Stimulated activated CD4-positive, alpha-beta T cell treated with anti-CD3 and anti-CD28 coated beads, Interleukin-12 subunit alpha, Interleukin-12 subunit beta, amount 100 ng/mL, for 24 hours (primary cell): ENCODE results near the gene ACTL7A.
"Not testable (repeated sequence)": the region's sequence is repeated elsewhere in the genome, so short reads cannot be mapped to it uniquely, and the experiment has no call there.

Experiments used
- DNase-seq, 2 experiments: peaks; one replicate each; pipeline ENCODE4 v3.0.0-alpha.2; 2020; ENCODE audit warnings: low read depth in 2 of 2

Gene ACTL7A

DNA sequence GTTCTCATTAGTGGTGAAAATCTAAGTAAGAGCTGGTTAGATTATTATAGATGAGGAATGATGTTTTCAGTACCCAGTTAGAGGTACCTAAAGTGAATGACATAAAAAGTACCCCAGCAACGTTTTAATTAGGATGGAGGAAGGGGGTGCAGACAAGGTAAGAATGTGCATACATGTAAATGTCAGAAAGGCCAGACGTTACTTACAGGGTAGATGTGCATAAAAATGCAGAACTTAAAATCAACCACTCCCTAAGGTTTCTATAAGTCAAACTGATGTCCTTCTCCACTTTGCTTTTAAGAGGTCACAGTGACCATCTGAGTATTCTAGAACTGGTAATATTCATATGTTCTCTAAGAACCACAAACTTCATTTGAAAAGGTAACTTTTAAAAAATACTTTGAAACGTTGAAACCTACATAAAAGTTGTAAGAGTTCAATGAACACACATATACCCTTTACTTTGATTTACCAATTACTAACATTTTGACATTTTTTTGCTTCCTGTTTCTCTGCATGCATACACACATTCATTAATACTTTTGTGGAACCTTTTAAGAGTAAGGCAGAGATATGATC is 18.8 kb downstream of the ACTL7A start:
- no peak for DNase-seq

DNA sequence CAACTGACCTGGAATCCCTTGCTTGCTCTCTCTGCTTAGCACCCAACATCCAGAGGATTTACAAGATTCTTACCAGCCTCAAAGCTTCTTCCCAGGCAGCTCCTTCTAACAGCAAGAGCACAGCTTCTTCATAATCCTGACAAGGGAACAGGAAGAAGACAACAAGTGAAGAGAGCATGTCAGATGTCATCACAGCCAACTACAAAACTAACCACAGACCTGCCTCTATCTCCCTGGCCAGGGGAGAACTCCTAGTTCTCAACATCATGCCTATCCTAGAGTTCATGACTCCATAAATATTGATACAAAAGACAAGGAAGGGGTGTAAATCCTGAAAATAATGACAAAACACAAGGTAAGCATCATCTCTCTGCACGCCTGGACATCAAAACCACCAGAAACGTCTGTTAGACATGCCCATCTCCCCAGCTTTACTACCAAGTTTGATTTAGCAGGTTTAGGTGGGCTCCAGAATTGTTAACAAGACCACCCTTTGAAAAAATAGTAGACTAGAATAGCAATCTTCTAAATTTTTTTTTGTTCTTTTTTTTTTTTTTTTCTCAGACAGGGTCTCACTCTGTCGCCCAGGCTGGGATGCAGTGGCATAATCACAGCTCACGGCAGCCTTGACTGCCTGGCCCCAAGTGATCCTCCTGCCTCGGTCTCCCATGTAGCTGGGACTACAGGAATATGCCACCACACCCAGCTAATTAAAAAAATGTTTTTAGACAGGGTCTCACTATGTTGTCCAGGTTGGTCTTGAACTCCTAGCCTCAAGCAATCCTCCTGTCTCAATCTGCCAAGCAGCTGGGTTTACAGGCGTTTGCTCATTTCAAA is 20.2 kb downstream of the ACTL7A start:
- no peak for DNase-seq

DNA sequence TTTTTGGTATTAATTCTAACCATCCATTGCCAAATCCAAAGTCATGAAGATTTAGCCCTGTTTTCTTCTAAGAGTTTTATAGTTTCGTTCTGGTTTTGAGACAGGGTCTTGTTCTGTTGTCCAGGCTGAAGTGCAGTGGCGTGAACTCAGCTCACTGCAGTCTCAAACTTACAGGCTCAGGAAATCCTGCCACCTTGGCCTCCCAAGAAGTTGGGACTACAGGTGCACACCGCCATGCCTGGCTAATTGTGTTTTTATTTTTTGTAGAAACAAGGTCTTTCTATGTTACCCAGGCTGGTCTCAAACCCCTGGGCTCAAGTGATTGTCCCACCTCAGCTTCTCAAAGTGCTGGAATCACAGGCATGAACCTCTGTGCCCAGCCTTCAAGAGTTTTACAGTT is 21.0 kb downstream of the ACTL7A start:
- DNase-seq, result no peak

DNA sequence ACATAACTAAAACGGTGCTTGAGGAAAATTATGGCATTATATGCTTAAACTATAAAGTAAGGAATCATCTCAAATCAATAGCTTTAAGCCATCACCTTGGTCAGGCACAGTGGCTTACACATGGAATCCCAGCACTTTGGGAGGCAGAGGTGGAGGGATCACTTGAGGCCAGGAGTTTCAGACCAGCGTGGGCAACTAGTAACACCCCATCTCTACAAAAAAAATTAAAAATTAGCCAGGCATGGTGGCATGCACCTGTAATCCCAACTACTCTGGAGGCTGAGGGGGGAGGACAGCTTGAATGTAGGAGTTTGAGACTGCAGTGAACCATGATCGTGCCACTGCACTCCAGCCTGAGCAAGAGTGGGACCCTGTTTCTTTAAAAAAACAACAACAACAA is 22.6 kb downstream of the ACTL7A start:
- DNase-seq, result no peak

DNA sequence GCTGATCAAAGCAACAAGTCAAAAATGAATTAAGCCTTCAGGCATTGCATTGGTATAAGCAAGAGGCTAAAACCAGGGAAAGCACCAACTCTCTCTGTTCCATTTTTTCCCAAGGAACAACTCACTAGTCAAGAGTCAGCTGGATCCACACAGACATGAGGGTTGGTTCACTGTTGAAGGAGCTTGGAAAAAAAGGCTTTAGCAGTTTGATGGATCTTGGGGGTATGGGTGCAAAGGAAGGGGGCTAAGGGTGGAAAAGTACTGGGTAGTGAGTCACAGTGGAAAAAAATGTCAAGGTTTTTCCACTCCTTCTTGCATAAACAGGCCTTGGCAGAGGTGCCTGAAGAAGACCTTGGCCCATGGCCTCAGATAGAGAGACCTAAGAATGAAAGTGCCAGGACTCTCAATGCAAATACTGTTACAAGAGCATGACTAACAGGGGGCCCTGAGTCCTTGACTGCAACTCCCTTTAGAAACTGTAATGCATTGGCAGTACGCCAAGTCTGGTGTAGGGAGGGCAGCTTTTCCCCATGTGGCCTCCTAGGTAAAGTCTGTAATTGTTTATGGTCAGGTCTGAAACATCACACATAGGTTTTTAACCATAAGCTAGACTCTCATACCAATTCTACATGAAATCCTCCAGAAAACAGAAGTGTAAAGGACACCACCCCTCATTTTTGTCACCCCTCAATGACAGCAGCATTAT is 23.7 kb downstream of the ACTL7A start:
- DNase-seq, result peak; percentile 31 to 43

DNA sequence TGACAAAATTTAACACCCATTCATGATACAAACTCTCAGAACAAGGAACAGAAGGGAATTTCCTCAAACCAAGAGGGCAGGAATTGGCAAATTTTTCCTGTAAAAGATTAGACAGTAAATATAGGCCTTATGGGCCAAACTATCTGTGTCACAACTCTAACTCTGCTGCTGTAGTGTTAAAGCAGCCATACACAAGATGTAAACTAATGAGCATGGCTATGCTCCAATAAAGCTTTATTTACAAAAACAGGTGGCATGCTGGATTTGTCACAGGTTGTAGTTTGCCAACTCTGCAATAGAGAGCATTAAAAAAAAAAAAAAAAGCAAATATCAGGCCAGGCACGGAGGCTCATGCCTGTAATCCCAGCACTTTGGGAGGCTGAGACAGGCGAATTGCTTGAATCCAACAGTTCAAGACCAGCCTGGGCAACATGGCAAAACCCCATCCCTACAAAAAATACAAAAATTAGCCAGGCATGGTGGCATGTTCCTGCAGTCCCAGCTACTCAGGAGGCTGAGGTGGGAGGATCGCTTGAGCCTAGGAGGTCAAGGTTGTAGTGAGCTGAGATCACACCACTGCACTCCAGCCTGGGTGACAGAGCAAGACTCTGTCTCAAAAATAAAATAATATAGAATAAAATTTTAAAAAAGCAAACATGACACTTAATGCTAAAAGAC is 24.7 kb downstream of the ACTL7A start:
- DNase-seq, result not testable (repeated sequence)

DNA sequence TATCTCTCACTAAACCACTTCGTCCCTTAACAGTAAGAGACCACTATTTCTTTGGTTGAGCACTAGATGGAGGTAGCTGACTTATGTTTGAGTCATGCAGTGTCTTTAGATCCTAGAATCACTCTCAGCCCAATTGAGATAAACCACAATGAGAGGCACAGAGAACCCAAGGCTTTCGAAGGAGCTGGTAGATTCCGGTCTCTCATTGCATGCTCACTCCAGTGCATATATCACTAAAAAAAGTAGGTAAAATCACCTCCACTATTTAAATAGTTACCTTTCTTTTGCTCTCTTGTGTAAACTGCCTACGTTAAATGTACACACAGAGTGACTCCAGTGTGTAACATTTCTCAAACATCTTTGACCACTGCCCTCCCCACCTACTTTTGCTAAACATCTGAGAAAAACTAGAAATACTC is 27.6 kb downstream of the ACTL7A start:
- no peak for DNase-seq

DNA sequence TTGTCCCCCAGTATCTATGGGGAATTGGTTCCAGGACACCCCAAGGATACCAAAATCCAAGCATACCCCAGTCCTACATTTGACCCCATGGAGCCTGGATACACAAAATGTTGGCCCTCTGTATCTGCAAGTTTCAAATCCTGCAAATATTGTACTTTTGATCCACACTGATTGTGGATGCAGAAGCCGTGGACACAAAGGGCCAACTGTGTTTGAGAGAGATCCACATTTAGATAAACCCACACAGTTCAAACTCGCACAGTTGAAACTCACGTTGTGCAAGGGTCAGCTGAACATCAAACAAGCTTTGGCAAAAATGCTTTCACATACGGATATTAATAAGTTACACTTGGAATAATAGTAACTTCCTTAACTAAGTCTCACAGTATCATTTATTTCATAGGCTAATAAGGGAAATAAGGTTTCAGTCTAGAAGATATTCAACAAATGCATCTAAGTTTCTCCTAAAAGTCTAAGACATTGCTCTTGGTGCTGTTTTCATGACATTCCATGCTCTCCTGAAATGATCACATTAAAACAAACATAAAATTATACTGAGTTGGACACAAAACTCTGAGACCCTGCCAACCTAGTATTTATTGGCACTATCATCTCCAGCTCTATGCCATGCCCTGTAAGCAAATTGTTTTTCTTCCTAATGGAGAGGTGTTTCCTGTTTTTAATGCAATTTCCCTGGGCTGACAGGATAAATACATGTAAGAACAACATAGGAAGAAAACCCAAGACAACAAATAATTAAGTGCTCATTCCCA is 32.3 kb downstream of the ACTL7A start:
- DNase-seq, result no peak

DNA sequence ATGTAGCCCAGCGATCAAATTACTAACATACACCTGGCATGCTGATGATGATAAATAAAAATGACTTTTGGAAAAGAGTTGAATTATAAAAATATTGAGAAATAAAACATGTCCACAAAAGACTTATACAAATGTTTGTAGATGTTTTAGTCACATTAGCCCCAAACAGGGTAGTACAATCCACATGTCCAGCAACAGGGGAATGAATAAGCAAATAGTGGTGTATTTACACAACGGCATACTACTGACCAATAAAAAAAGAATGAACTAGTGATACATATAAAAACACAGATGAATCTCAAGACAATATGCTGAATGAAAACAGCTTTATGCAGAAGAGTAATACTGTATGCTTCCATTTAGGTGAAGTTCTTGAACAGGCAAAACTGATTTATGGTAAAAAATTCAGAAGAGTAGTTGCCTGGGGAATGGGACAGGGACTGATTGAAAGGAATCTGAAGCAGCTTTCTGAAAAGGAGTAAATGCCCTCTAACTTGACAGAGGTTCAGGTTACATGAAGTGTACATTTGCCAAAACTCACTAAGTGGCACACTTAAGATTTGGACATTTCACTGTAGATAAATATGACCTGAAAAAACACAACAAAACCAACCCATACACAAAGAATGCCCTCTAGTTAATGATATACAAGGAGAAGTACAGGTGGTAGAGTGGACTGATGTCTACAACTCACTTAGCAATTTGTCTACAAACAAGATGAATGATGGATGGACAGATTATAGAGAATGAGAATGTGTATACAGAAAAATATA is 35.4 kb downstream of the ACTL7A start:
- DNase-seq, result no peak

DNA sequence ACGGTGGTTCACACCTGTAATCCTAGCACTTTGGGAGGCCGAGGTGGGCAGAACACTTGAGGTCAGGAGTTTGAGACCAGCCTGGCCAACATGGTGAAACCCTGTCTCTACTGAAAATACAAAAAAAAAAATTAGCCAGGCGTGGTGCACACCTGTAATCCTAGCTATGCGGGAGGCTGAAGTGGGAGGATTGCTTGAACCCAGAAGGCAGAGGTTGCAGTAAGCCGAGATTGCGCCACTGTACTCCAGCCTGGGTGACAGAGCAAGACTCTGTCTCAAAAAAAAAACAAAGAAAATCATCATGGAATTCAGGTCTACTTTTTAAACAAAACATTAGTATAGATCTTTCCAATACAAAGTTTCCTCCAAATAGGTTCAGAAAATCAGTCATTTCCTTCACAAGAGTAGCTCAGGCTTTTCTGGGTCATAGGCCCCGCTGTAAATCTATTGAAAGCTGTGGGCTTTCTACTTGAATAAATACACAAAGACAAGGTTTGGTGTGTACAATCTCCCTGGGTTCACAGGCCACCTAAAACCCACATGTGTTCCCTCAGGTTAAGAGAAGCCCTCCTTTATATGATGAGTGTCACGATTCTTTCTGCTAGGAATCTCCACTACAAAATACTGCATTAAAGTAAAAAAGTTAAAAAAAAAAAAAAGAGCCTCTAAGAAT is 37.1 kb downstream of the ACTL7A start:
- DNase-seq, result not testable (repeated sequence)

DNA sequence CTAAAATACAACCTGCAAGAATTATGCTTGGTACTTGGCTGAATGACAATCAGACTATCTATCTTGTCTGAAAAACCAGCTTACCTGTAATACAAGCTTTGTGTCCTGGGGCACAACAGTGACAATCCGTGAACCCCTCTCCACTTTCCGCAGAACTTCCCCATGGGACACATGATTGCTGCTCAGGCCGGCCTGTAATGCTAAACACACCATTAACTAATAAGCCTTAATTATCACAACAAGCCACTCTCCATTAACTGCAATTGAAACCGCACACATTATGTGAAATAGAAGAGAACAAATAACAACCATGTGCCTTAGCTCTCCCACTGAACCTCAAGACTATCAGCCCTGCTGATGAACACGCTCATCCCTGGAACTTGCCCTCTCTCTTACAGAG is 38.1 kb downstream of the ACTL7A start:
- DNase-seq, result no peak

DNA sequence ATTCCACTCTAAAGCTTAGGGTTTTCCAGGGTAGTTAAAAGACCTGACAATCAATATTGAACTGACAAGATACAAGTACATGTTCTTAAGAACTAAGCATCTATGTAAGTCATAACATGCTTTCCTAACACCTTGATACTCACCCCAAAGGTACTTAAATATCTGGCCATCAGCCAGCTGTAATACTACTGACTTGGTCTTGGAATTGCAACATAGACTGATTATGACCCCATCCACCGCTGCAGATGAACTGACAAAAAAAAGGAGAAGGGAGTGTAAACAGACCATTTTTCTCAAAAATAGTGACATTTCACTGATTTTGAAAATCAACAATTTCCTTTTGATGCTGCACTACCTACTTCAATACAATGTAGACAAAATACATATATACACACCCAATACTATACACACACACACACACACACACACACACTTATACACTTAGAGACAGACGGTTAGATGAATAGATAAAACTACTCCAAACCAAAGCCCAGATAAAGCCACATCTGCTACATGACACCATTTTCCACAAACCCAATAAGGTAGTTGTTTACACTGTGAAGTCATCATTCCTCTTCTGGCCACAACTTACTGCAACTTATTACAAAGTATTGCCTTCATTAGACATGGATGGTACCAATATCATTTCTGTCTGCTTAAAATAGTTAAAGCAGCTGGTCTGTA is 41.5 kb downstream of the ACTL7A start:
- DNase-seq, result no peak

DNA sequence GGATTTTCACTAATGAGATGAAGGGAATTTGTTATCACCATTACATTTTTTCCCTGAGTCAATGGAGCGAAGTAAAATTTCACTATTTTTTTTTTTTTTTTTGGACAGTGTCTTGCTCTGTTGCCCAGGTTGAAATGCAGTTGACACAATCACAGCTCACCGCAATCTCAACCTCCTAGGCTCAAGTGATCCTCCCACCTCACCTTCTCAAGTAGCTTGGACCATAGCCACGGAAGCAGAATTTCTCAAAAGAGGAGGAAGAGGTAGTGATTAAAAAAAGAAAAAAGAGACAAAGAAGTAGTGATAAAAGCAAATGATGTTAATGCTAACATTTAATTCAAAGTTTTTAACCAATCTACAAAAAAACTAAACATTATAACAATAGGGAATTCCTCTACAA is 42.1 kb downstream of the ACTL7A start:
- DNase-seq, result no peak

DNA sequence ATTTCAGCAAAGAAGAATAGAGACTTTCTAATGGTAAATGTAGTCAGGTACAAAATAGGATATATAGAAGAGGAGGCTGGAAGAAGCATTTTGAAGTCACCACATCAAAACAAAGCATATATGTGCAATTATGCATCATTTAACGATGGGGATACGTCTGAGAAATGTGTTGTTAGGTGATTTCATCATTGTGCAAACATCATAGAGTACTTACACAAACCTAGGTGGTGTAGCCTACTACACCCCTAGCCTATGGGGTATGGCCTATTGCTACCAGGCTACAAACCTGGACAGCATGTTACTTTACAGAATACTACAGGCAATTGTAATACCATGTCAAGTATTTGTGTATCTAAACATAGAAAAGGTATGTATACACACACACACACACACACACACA is 43.4 kb downstream of the ACTL7A start:
- no peak for DNase-seq

DNA sequence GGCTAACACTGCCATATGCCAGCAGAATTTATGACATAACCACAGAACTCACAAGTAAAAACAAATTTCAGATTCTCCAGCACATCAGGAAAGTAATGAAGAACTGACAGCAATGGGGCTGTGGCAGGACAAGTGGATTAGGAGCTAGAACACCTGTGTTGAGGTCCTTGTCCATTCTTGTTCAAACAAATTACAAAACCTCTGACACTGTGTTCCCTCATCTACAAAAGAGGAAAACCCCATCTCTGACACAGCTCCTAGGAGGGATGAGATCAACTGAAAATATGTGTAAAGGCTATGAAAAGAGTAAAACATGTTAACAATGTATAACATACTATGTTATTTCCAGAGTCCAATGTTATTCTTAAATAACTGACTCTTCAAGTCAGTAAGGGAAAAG is 48.3 kb downstream of the ACTL7A start:
- DNase-seq, result no peak

DNA sequence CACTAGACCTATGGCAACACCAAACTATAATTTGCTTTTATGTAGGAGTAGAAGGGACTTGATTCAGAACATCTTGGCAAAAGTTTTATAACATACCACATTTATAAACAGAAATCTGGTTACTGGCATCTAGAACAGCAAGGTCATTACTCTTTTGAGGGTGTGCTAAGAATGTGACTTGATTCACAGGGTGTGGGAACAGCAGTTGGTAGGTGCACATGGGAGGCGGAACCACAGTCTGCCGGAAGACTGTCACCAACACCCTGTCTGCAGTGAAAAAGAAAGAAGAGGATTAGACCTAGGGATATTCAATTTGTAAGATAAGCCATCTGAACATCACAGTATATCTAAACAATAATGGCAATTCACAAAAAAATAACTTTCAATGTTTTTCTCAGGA is 48.8 kb downstream of the ACTL7A start:
- DNase-seq, result no peak

DNA sequence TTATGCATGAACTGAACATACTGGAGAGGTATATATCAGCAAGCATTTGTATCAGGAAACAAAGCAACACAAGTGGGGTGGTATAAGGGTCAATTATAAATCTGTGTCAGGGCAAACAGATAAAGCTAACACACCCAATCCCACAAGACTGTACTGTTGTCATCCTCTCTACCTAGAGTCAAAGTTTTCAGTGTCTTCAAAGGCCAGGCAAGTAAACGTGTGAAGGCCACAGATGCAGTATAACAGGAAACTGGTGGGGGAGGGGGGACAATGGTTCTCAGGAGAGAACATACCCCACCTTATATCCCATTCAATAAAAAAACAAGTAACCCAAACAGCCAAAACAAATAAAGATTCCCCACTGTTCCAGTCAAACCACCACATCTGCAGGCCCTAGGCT is 49.8 kb downstream of the ACTL7A start:
- DNase-seq, result no peak
